ENCODE data around the gene OPALIN. TPM values are rescaled to one million over a fixed set of nuclear protein-coding genes. Genes with fewer than 3 reads are reported as not detected.

The OPALIN gene
- total and polyA plus RNA-seq, 2 donors (not counting 3 experiments of a cell fraction or from before 2014, with no cell fraction given), result not detected

DNA sequence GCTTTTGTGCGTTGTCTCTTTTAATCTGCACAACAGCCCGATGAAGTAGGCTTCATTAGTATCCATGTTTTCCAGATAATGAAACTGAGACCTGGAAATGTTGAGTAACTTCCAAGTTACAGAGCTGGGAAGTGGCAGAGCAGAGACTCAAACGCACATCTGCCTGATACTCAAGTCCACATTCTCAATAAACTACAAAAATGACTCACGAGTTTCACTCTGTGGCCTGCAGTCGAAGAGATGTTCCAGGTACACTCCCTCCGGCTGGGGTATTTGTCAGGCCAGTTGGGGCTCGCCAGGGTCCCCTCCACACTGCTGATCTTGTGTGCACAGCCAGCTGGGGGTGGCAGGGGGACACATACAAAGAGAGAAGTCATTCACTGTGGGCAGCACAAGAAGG, 17.7 kb upstream of the OPALIN start:
- Histone ChIP-seq H3K9ac (replicated peaks; ENCODE audit: extremely low read depth, insufficient read depth, low read length) (no peak overlapping the region), H3K4me2 (ENCODE audit: insufficient read depth, low read length) (no peak overlapping the region), H3K9me3 (replicated peaks; ENCODE audit: control insufficient read depth, insufficient read depth, low read length) (no peaks in the 10 kb centered on the region), H3K9me1 (replicated peaks; ENCODE audit: control insufficient read depth, extremely low read depth, insufficient read depth, low read length) (no peaks in the 10 kb centered on the region), H3K4me1 (ENCODE audit: control insufficient read depth, extremely low read depth, insufficient read depth, low read length) (no peaks in the 10 kb centered on the region), H3K27me3 (ENCODE audit: control insufficient read depth in 2 of 2, insufficient read depth in 2 of 2, low read length in 2 of 2) (peaks cover 0 to 2% of the 10 kb centered on the region in 2 experiments), H3K36me3 (ENCODE audit: control insufficient read depth in 2 of 2, extremely low read depth in 1 of 2, insufficient read depth in 2 of 2, low read length in 2 of 2) (no peaks in the 10 kb centered on the region), H3K4me3 (replicated peaks in 1 of 3; ENCODE audit: insufficient read depth in 1 of 3, low read depth in 1 of 3, low read length in 3 of 3) (no peak overlapping the region), H2AFZ (ENCODE audit: low read depth, low read length) (no peak overlapping the region), H3K79me2 (ENCODE audit: control insufficient read depth, insufficient read depth, low read length) (no peaks in the 10 kb centered on the region), H4K20me1 (replicated peaks; ENCODE audit: control insufficient read depth, extremely low read depth, insufficient read depth, low read length) (no peaks in the 10 kb centered on the region), H3K27ac (ENCODE audit: insufficient read depth, low read depth, low read length) (no peak overlapping the region)
- FAIRE-seq, result no peak
- DNase-seq (ENCODE audit: low read depth, low spot score), result no peak
- dilution Hi-C loops (cut with MboI; ENCODE audit: extremely low pct_ligation_motif_present, low sequenced_read_pairs), result no loop called here
- intact Hi-C loops (cut with micrococcal nuclease), result loop anchor here (5.0 kb wide), 1 partner anchor 266 kb away; no protein-coding TSS in a partner anchor
- TF ChIP-seq, protein P1, sequence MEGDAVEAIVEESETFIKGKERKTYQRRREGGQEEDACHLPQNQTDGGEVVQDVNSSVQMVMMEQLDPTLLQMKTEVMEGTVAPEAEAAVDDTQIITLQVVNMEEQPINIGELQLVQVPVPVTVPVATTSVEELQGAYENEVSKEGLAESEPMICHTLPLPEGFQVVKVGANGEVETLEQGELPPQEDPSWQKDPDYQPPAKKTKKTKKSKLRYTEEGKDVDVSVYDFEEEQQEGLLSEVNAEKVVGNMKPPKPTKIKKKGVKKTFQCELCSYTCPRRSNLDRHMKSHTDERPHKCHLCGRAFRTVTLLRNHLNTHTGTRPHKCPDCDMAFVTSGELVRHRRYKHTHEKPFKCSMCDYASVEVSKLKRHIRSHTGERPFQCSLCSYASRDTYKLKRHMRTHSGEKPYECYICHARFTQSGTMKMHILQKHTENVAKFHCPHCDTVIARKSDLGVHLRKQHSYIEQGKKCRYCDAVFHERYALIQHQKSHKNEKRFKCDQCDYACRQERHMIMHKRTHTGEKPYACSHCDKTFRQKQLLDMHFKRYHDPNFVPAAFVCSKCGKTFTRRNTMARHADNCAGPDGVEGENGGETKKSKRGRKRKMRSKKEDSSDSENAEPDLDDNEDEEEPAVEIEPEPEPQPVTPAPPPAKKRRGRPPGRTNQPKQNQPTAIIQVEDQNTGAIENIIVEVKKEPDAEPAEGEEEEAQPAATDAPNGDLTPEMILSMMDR (IDR thresholded peaks at IDR 0.05; ENCODE audit: extremely low read depth in 1 of 2, insufficient read depth in 1 of 2, low read depth in 1 of 2, low read length in 2 of 2), result no peak
- TF ChIP-seq POLR2A (IDR thresholded peaks at IDR 0.05; ENCODE audit: low read depth, low read length) (no peak), GATA2 (IDR thresholded peaks at IDR 0.05; ENCODE audit: insufficient read depth, insufficient read length, low read depth, low read length) (no peak), FOS (IDR thresholded peaks at IDR 0.05; ENCODE audit: borderline replicate concordance, insufficient read depth, low read length) (no peak), POLR2AphosphoS5 (IDR thresholded peaks at IDR 0.05; ENCODE audit: insufficient read depth, low read depth, low read length) (no peak), JUN (IDR thresholded peaks at IDR 0.05; ENCODE audit: borderline replicate concordance, insufficient read depth, insufficient read length, low read depth) (no peak), MYC (IDR thresholded peaks at IDR 0.05; ENCODE audit: low read depth, low read length) (no peak), EZH2 (IDR thresholded peaks at IDR 0.05; ENCODE audit: borderline replicate concordance, low read depth, low read length, severe bottlenecking) (no peak)
- TF ChIP-seq, protein P2, sequence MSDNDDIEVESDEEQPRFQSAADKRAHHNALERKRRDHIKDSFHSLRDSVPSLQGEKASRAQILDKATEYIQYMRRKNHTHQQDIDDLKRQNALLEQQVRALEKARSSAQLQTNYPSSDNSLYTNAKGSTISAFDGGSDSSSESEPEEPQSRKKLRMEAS (IDR thresholded peaks at IDR 0.05; ENCODE audit: insufficient read depth, insufficient read length), result no peak
- no TSS peak for BruUV-seq (replicated peaks)
- ChIA-PET CTCF (interaction anchor here (2.7 kb wide), 1 partner anchor 12 kb away, joined by 17 read pairs; no protein-coding TSS in a partner anchor), POLR2A (no interaction called here)

All from endothelial cell of umbilical vein (primary cell).